ENCODE data around the gene PKN2. TPM values are rescaled to one million over a fixed set of nuclear protein-coding genes. Genes with fewer than 3 reads are reported as not detected.

PKN2 gene
- total and polyA plus RNA-seq, 2 of the 4 experiments (the other 2 are of a cell fraction): 12.7 to 22.2 TPM

GRCh38 chr1:88698764-88699163 lies 14.7 kb downstream of the PKN2 start:
- WGBS, 2 experiments (ENCODE audit: extremely low coverage in 2 of 2, insufficient read length in 1 of 2): no CpG with 5 or more reads among the region's 2 CpGs
- TF ChIP-seq MXI1 (IDR thresholded peaks at IDR 0.05; ENCODE audit: borderline replicate concordance, low read depth, low read length) (no peak), MAFK (IDR thresholded peaks at IDR 0.05; ENCODE audit: low read depth, low read length) (no peak), FOS (IDR thresholded peaks at IDR 0.05; ENCODE audit: low read depth, low read length) (no peak), RCOR1 (IDR thresholded peaks at IDR 0.05; ENCODE audit: insufficient replicate concordance, low read length) (no peak), RAD21 (IDR thresholded peaks at IDR 0.05; ENCODE audit: low read length) (no peak), SMC3 (IDR thresholded peaks at IDR 0.05; ENCODE audit: low read depth, low read length) (no peak), RFX5 (IDR thresholded peaks at IDR 0.05; ENCODE audit: low read depth, low read length) (no peak), POLR2A (IDR thresholded peaks at IDR 0.05; ENCODE audit: low read depth, low read length) (no peak), CHD1 (IDR thresholded peaks at IDR 0.05; ENCODE audit: low read depth, low read length) (no peak), CTCF (conservative IDR thresholded peaks at IDR 0.05; ENCODE audit: low read depth, low read length) (no peak), BHLHE40 (IDR thresholded peaks at IDR 0.05; ENCODE audit: low read depth, low read length) (no peak), CEBPB (IDR thresholded peaks at IDR 0.05; ENCODE audit: low read depth, low read length) (no peak), NFE2L2 (IDR thresholded peaks at IDR 0.05; ENCODE audit: low read depth, low read length) (no peak), MAZ (IDR thresholded peaks at IDR 0.05; ENCODE audit: borderline replicate concordance, low read depth, low read length) (no peak)
- TF ChIP-seq, protein P1, sequence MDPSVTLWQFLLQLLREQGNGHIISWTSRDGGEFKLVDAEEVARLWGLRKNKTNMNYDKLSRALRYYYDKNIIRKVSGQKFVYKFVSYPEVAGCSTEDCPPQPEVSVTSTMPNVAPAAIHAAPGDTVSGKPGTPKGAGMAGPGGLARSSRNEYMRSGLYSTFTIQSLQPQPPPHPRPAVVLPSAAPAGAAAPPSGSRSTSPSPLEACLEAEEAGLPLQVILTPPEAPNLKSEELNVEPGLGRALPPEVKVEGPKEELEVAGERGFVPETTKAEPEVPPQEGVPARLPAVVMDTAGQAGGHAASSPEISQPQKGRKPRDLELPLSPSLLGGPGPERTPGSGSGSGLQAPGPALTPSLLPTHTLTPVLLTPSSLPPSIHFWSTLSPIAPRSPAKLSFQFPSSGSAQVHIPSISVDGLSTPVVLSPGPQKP (IDR thresholded peaks at IDR 0.05; ENCODE audit: borderline replicate concordance, low read depth, low read length): no peak
- TF ChIP-seq, protein P2, sequence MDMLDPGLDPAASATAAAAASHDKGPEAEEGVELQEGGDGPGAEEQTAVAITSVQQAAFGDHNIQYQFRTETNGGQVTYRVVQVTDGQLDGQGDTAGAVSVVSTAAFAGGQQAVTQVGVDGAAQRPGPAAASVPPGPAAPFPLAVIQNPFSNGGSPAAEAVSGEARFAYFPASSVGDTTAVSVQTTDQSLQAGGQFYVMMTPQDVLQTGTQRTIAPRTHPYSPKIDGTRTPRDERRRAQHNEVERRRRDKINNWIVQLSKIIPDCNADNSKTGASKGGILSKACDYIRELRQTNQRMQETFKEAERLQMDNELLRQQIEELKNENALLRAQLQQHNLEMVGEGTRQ (IDR thresholded peaks at IDR 0.05; ENCODE audit: low read depth, low read length): no peak
- no peak overlapping the region for H3K18ac ChIP-seq (ENCODE audit: low read depth, low read length)
- H2BK5ac ChIP-seq (ENCODE audit: low read depth, low read length, poor library complexity, severe bottlenecking): no peak overlapping the region
- no peak overlapping the region for H4K91ac ChIP-seq (ENCODE audit: insufficient read depth, low read depth, low read length)
- H3K27ac ChIP-seq (ENCODE audit: insufficient read depth, low read length): no peak overlapping the region
- no peak overlapping the region for H3K4me2 ChIP-seq (ENCODE audit: low read depth, low read length)
- ATAC-seq (ENCODE audit: low read depth): no peak
- peaks cover 23 to 57% of the 10 kb centered on the region in 2 experiments for H3K79me1 ChIP-seq (ENCODE audit: low read depth in 1 of 2, low read length in 2 of 2)
- no peak overlapping the region for H2AFZ ChIP-seq (replicated peaks; ENCODE audit: low read length, poor library complexity)
- no peak overlapping the region for H3K23ac ChIP-seq (ENCODE audit: low read depth, low read length)
- H3K14ac ChIP-seq (replicated peaks; ENCODE audit: low read depth, low read length): no peak overlapping the region
- H2BK120ac ChIP-seq (ENCODE audit: low read depth, low read length): no peak overlapping the region
- ChIA-PET CTCF (interaction anchor here (1.6 kb wide), 1 partner anchor 13 kb away, joined by 3 read pairs; no protein-coding TSS in a partner anchor), POLR2A (ENCODE audit: unreplicated experiment) (no interaction called here)
- dilution Hi-C loops (cut with HindIII; ENCODE audit: low sequenced_read_pairs, unreplicated experiment): no loop called here
- no peak overlapping the region for H2BK15ac ChIP-seq (ENCODE audit: low read depth, low read length)
- intact Hi-C loops (cut with micrococcal nuclease): loop anchor here (5.0 kb wide), 1 partner anchor 1576 kb away; no protein-coding TSS in a partner anchor
- H3K9me3 ChIP-seq (ENCODE audit: control insufficient read depth, insufficient read depth, low read length): no peaks in the 10 kb centered on the region
- no peak for DNase-seq
- H2AK5ac ChIP-seq (ENCODE audit: low read depth, low read length): no peak overlapping the region
- H3K9me1 ChIP-seq (ENCODE audit: insufficient read depth, low read length): 0 out of 2 replicates have a peak, but pooled peaks cover 2% of the 10 kb centered on the region
- H2AK9ac ChIP-seq (replicated peaks; ENCODE audit: low read depth, low read length, poor library complexity): no peak overlapping the region
- BruUV-seq (replicated peaks): no TSS peak
- no peak overlapping the region for H3K4me3 ChIP-seq (ENCODE audit: insufficient read depth, low read depth, low read length)
- H3K27me3 ChIP-seq (ENCODE audit: control insufficient read depth, insufficient read depth, low read length): no peaks in the 10 kb centered on the region
- H4K20me1 ChIP-seq (ENCODE audit: insufficient read depth, low read length): peaks cover 7% of the 10 kb centered on the region; the same call in 1 of the 2 replicates
- H3K9ac ChIP-seq (ENCODE audit: low read depth, low read length): no peak overlapping the region
- no peak overlapping the region for H2BK20ac ChIP-seq (ENCODE audit: low read depth, low read length)
- no peak overlapping the region for H3K56ac ChIP-seq (ENCODE audit: extremely low read depth, insufficient read depth, low read length)
- H3K4ac ChIP-seq (ENCODE audit: low read depth, low read length): no peak overlapping the region
- in situ Hi-C loops (cut with MboI; ENCODE audit: low sequenced_read_pairs): no loop called here
- H4K8ac ChIP-seq (ENCODE audit: low read depth in 2 of 2, low read length in 2 of 2): no peak overlapping the region
- no peak overlapping the region for H4K5ac ChIP-seq (ENCODE audit: low read depth, low read length)
- no peaks in the 10 kb centered on the region; the same call in 1 of the 2 replicates for H3K36me3 ChIP-seq (ENCODE audit: control insufficient read depth, insufficient read depth, low read length)
- peaks cover 10% of the 10 kb centered on the region; the same call in 1 of the 2 replicates for H3K4me1 ChIP-seq (ENCODE audit: control insufficient read depth, insufficient read depth, low read length)
